ENCODE measurements around the gene UFSP1. TPM values are rescaled to one million over a fixed set of nuclear protein-coding genes. Genes with fewer than 3 reads are reported as not detected.

The UFSP1 gene
- total and polyA plus RNA-seq, 4 donors = 1.4 to 4.2 (median 2.5) TPM

- DNase-seq (ENCODE audit: low read depth in 4 of 6, low spot score in 6 of 6) = peak in 3 of 6 donors; percentile 47 to 89 (median 83)
- Histone ChIP-seq H3K4me3 (ENCODE audit: low read depth, low read length) (peak overlapping the region; percentile 37), H3K9me3 (ENCODE audit: control insufficient read depth, insufficient read depth, low read length) (no peaks in the 10 kb centered on the region), H3K27me3 (ENCODE audit: control insufficient read depth, insufficient read depth, low read length) (peaks cover 19% of the 10 kb centered on the region), H3K27ac (ENCODE audit: low read depth, low read length) (no peak overlapping the region), H3K36me3 (ENCODE audit: control insufficient read depth, insufficient read depth, low read length) (peaks cover 22% of the 10 kb centered on the region), H3K4me1 (ENCODE audit: control insufficient read depth, insufficient read depth, low read length) (peaks cover 37% of the 10 kb centered on the region)
- WGBS (ENCODE audit: insufficient coverage) = under 1% methylated on average over 89 of the region's 95 CpGs
These were observed 7.5 kb upstream of the UFSP1 start for GRCh38 chr7:100896732-100897608.

GRCh38 chr7:100895956-100896731, 6.6 kb upstream of the UFSP1 start:
- Histone ChIP-seq H3K27me3 (ENCODE audit: control insufficient read depth, insufficient read depth, low read length) (peaks cover 19% of the 10 kb centered on the region), H3K36me3 (ENCODE audit: control insufficient read depth, insufficient read depth, low read length) (peaks cover 23% of the 10 kb centered on the region), H3K4me1 (ENCODE audit: control insufficient read depth, insufficient read depth, low read length) (peaks cover 43% of the 10 kb centered on the region), H3K27ac (ENCODE audit: low read depth, low read length) (peak overlapping the region; percentile 57), H3K4me3 (ENCODE audit: low read depth, low read length) (peak overlapping the region; percentile 37), H3K9me3 (ENCODE audit: control insufficient read depth, insufficient read depth, low read length) (no peaks in the 10 kb centered on the region)
- 2% methylated on average over 52 of the region's 54 CpGs for WGBS (ENCODE audit: insufficient coverage)
- DNase-seq (ENCODE audit: low read depth in 4 of 6, low spot score in 6 of 6) = peak in 2 of 6 donors; percentile 62 to 90

- 0% methylated on average over 19 of the region's 32 CpGs for WGBS (ENCODE audit: insufficient coverage)
These were observed 6.1 kb upstream of the UFSP1 start, which contains the start of gene ACHE for GRCh38 chr7:100895701-100895955. ACHE (minus strand) TSS chr7:100895888; CDS start chr7:100894232, 1,656 bp downstream.

GRCh38 chr7:100894860-100895700, 5.6 kb upstream of the UFSP1 start:
- peak in 4 of 6 donors; percentile 59 to 94 (median 78) for DNase-seq (ENCODE audit: low read depth in 4 of 6, low spot score in 6 of 6)
- H3K27me3 ChIP-seq (ENCODE audit: control insufficient read depth, insufficient read depth, low read length) = peaks cover 19% of the 10 kb centered on the region
- H3K9me3 ChIP-seq (ENCODE audit: control insufficient read depth, insufficient read depth, low read length) = no peaks in the 10 kb centered on the region
- 0% methylated on average over 77 of the region's 83 CpGs for WGBS (ENCODE audit: insufficient coverage)
- no peak overlapping the region for H3K27ac ChIP-seq (ENCODE audit: low read depth, low read length)
- H3K4me1 ChIP-seq (ENCODE audit: control insufficient read depth, insufficient read depth, low read length) = peaks cover 53% of the 10 kb centered on the region
- peak overlapping the region; percentile 53 for H3K4me3 ChIP-seq (ENCODE audit: low read depth, low read length)
- peaks cover 30% of the 10 kb centered on the region for H3K36me3 ChIP-seq (ENCODE audit: control insufficient read depth, insufficient read depth, low read length)

More at GRCh38 chr7:100895701-100895955, 6.1 kb upstream of the UFSP1 start, which contains the start of gene ACHE:
- Histone ChIP-seq H3K27ac (ENCODE audit: low read depth, low read length) (peak within 1 kb of the TSS; percentile 57), H3K4me1 (ENCODE audit: control insufficient read depth, insufficient read depth, low read length) (peaks cover 48% of the 10 kb centered on the region), H3K4me3 (ENCODE audit: low read depth, low read length) (peak within 1 kb of the TSS; percentile 53), H3K27me3 (ENCODE audit: control insufficient read depth, insufficient read depth, low read length) (peaks cover 19% of the 10 kb centered on the region), H3K36me3 (ENCODE audit: control insufficient read depth, insufficient read depth, low read length) (peaks cover 28% of the 10 kb centered on the region), H3K9me3 (ENCODE audit: control insufficient read depth, insufficient read depth, low read length) (no peaks in the 10 kb centered on the region)
- no peak for DNase-seq (ENCODE audit: low read depth in 4 of 6, low spot score in 6 of 6)

GRCh38 chr7:100893910-100894721, 4.6 kb upstream of the UFSP1 start:
- DNase-seq (ENCODE audit: low read depth in 4 of 6, low spot score in 6 of 6) = peak in 1 of 6 donors; percentile 17
- Histone ChIP-seq H3K4me1 (ENCODE audit: control insufficient read depth, insufficient read depth, low read length) (peaks cover 61% of the 10 kb centered on the region), H3K27ac (ENCODE audit: low read depth, low read length) (no peak overlapping the region), H3K36me3 (ENCODE audit: control insufficient read depth, insufficient read depth, low read length) (peaks cover 32% of the 10 kb centered on the region), H3K9me3 (ENCODE audit: control insufficient read depth, insufficient read depth, low read length) (no peaks in the 10 kb centered on the region), H3K4me3 (ENCODE audit: low read depth, low read length) (no peak overlapping the region), H3K27me3 (ENCODE audit: control insufficient read depth, insufficient read depth, low read length) (peaks cover 19% of the 10 kb centered on the region)
- WGBS (ENCODE audit: insufficient coverage) = 29% methylated on average over 32 of the region's 40 CpGs

- H3K36me3 ChIP-seq (ENCODE audit: control insufficient read depth, insufficient read depth, low read length) = peaks cover 39% of the 10 kb centered on the region
- H3K27ac ChIP-seq (ENCODE audit: low read depth, low read length) = no peak overlapping the region
- WGBS (ENCODE audit: insufficient coverage) = 94% methylated on average over 26 of the region's 32 CpGs
- no peak for DNase-seq (ENCODE audit: low read depth in 4 of 6, low spot score in 6 of 6)
- H3K27me3 ChIP-seq (ENCODE audit: control insufficient read depth, insufficient read depth, low read length) = peaks cover 19% of the 10 kb centered on the region
- H3K4me3 ChIP-seq (ENCODE audit: low read depth, low read length) = no peak overlapping the region
- peaks cover 68% of the 10 kb centered on the region for H3K4me1 ChIP-seq (ENCODE audit: control insufficient read depth, insufficient read depth, low read length)
- no peaks in the 10 kb centered on the region for H3K9me3 ChIP-seq (ENCODE audit: control insufficient read depth, insufficient read depth, low read length)
These were observed 3.9 kb upstream of the UFSP1 start for GRCh38 chr7:100893318-100893895.

- peaks cover 16% of the 10 kb centered on the region for H3K27me3 ChIP-seq (ENCODE audit: control insufficient read depth, insufficient read depth, low read length)
- peaks cover 75% of the 10 kb centered on the region for H3K4me1 ChIP-seq (ENCODE audit: control insufficient read depth, insufficient read depth, low read length)
- no peak overlapping the region for H3K27ac ChIP-seq (ENCODE audit: low read depth, low read length)
- H3K9me3 ChIP-seq (ENCODE audit: control insufficient read depth, insufficient read depth, low read length) = no peaks in the 10 kb centered on the region
- 88% methylated on average over 36 of the region's 44 CpGs for WGBS (ENCODE audit: insufficient coverage)
- peaks cover 46% of the 10 kb centered on the region for H3K36me3 ChIP-seq (ENCODE audit: control insufficient read depth, insufficient read depth, low read length)
- H3K4me3 ChIP-seq (ENCODE audit: low read depth, low read length) = no peak overlapping the region
- no peak for DNase-seq (ENCODE audit: low read depth in 4 of 6, low spot score in 6 of 6)
These were observed 3.1 kb upstream of the UFSP1 start for GRCh38 chr7:100892364-100893317.
